Astrocyte of the cerebellum (primary cell): ENCODE measurements around the gene SNX8.

Source experiments
- DNase-seq: peaks from one replicate; pipeline ENCODE4 v3.0.0-alpha.2; 2011; ENCODE audit warnings: low read depth
- H3K4me3 ChIP-seq: 2 replicates; pipeline ENCODE4 v1.5.1; 2011; ENCODE audit warnings: mild to moderate bottlenecking, low read depth, low read length, moderate library complexity
- in situ Hi-C: cut with HindIII; loops from 2 replicates; pipeline ENCODE4 v1.10.0; 2017; ENCODE audit warnings: low sequenced_read_pairs
- TF ChIP-seq, protein P1 (sequence below): IDR thresholded peaks from 2 replicates; pipeline ENCODE4 v1.5.1; 2012; ENCODE audit warnings: low read length, low read depth, moderate library complexity, mild to moderate bottlenecking; ENCODE audit errors: missing control alignments

Gene SNX8

DNA sequence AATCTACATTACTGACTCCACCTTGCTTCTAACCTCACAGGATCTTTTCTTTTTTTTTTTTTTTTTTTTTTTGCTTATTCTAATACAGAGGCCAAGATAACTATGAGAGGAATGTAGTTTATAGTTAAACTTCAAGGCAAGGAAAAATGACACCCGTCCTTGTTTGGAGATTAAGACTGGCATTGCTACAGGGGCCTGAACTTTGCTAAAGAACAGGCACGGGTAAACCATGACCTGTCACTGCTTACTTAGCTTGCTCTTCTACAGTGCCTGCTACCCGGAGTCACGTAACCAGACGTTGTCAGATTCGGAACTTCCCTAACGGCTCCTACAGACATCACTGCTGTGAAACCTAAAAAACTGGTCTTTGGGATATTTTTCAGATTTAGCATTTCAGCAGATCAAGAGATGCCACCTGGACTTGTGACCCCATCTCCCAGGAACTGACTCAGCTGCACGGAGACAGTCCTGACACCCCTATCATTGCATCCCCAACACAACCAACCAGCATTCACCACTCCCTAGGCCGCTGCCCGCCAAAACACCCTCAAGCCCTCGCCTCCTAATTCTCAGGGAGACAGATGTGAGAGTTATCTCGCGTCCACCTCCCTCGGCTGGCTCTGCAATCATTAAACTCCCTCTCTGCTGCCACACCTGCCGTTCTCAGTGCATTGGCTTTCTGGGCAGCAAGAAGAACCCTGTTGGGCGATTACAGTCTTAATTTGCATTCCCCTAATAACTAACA is 109.0 kb downstream of the SNX8 start:
- no peak for DNase-seq
- no peak overlapping the region for H3K4me3 ChIP-seq
- TF ChIP-seq, protein P1, sequence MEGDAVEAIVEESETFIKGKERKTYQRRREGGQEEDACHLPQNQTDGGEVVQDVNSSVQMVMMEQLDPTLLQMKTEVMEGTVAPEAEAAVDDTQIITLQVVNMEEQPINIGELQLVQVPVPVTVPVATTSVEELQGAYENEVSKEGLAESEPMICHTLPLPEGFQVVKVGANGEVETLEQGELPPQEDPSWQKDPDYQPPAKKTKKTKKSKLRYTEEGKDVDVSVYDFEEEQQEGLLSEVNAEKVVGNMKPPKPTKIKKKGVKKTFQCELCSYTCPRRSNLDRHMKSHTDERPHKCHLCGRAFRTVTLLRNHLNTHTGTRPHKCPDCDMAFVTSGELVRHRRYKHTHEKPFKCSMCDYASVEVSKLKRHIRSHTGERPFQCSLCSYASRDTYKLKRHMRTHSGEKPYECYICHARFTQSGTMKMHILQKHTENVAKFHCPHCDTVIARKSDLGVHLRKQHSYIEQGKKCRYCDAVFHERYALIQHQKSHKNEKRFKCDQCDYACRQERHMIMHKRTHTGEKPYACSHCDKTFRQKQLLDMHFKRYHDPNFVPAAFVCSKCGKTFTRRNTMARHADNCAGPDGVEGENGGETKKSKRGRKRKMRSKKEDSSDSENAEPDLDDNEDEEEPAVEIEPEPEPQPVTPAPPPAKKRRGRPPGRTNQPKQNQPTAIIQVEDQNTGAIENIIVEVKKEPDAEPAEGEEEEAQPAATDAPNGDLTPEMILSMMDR: no peak
- in situ Hi-C loops: loop anchor here (10.0 kb wide), 1 partner anchor 50 kb away; no protein-coding TSS in a partner anchor

GRCh38 chr7:2204446-2204845 is 109.8 kb downstream of the SNX8 start:
- no peak overlapping the region for H3K4me3 ChIP-seq
- TF ChIP-seq, protein P1: no peak
- in situ Hi-C loops: loop anchor here (10.0 kb wide), 1 partner anchor 50 kb away; no protein-coding TSS in a partner anchor
- no peak for DNase-seq

GRCh38 chr7:2203766-2204300 is 110.4 kb downstream of the SNX8 start:
- TF ChIP-seq, protein P1: no peak
- DNase-seq: no peak

GRCh38 chr7:2202901-2203765 is 111.1 kb downstream of the SNX8 start:
- in situ Hi-C loops: loop anchor here (10.0 kb wide), 1 partner anchor 48 kb away; no protein-coding TSS in a partner anchor
- DNase-seq: no peak
- no peak overlapping the region for H3K4me3 ChIP-seq
- TF ChIP-seq, protein P1: peak; percentile 27

More at GRCh38 chr7:2203766-2204300, 110.4 kb downstream of the SNX8 start:
- H3K4me3 ChIP-seq: no peak overlapping the region
- in situ Hi-C loops: loop anchor here (10.0 kb wide), 1 partner anchor 49 kb away; no protein-coding TSS in a partner anchor

DNA sequence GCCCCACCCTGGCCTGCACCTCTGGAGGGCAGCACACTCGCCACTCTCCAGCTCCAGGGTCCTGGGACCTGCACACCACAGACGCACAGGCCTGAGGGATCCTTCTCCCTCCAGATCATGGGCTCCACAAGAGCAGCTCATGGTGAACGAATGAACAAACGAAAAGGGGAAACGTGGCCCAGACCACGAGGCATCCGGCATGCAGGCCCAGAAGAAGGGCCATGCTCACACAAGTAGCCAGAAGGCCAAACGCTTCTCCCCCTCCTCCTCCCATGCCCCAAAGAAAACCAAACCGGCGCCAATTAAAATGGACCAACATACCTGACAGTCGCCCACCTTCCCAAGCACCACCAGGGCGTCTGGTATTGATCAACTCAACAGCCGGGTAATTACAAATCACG is 111.9 kb downstream of the SNX8 start:
- no peak for DNase-seq
- TF ChIP-seq, protein P1: no peak
- no peak overlapping the region for H3K4me3 ChIP-seq
- in situ Hi-C loops: loop anchor here (10.0 kb wide), 1 partner anchor 48 kb away; no protein-coding TSS in a partner anchor
